ENCODE data around the gene CSNK1G3.
"Not testable (repeated sequence)": the region's sequence is repeated elsewhere in the genome, so short reads cannot be mapped to it uniquely, and the experiment has no call there.

The CSNK1G3 gene

GRCh38 chr5:123511648-123512605 is at the start of gene CSNK1G3:
Gene CSNK1G3, plus strand, starts transcription at chr5:123512177. Its CDS starts 33,487 bp downstream, at chr5:123545664.
- peak within 1 kb of the TSS; percentile 88 for H3K4me3 ChIP-seq (ENCODE audit: low read depth, low read length)
- TF ChIP-seq, protein P1, sequence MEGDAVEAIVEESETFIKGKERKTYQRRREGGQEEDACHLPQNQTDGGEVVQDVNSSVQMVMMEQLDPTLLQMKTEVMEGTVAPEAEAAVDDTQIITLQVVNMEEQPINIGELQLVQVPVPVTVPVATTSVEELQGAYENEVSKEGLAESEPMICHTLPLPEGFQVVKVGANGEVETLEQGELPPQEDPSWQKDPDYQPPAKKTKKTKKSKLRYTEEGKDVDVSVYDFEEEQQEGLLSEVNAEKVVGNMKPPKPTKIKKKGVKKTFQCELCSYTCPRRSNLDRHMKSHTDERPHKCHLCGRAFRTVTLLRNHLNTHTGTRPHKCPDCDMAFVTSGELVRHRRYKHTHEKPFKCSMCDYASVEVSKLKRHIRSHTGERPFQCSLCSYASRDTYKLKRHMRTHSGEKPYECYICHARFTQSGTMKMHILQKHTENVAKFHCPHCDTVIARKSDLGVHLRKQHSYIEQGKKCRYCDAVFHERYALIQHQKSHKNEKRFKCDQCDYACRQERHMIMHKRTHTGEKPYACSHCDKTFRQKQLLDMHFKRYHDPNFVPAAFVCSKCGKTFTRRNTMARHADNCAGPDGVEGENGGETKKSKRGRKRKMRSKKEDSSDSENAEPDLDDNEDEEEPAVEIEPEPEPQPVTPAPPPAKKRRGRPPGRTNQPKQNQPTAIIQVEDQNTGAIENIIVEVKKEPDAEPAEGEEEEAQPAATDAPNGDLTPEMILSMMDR (conservative IDR thresholded peaks at IDR 0.05; ENCODE audit: low read depth, low read length) = no peak
- DNase-seq (ENCODE audit: low read depth) = peak; percentile 99

DNA sequence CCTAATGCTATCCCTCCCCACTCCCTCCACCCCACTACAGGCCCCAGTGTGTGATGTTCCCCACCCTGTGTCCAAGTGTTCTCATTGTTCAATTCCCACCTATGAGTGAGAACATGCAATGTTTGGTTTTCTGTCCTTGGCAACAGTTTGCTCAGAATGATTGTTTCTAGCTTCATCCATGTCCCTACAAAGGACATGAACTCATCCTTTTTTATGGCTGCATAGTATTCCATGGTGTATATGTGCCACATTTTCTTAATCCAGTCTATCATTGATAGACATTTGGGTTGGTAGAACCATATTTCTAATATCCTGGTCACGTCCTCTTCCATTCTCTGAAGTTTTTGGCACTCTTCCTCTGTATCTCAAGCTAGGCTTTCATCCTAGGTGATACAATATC is 45.1 kb upstream of the CSNK1G3 start:
- H3K4me3 ChIP-seq (ENCODE audit: low read depth, low read length); DNase-seq (ENCODE audit: low read depth): not testable (repeated sequence)

DNA sequence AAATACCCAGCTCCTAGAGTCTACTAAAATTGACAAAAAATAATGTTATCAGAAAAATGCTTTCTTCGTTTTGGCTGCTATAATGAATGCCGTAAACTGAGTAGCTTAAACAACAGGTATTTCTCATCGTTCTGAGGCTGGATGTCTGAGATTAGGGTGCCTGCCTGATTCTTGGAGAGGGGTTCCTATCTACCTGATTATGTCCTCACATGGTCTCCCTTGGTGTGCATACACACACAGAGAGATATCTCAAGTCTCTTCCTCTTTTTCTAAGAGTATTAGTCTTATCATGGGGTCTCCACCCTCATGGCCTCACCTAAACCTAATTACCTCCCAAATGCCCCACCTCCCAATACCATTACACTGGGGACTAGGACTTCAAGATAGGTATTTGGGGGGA is 40.6 kb upstream of the CSNK1G3 start:
- H3K4me3 ChIP-seq (ENCODE audit: low read depth, low read length) = no peak overlapping the region
- TF ChIP-seq, protein P1 (conservative IDR thresholded peaks at IDR 0.05; ENCODE audit: low read depth, low read length) = no peak
- DNase-seq (ENCODE audit: low read depth) = no peak

- no peak overlapping the region for H3K4me3 ChIP-seq (ENCODE audit: low read depth, low read length)
- TF ChIP-seq, protein P1 (conservative IDR thresholded peaks at IDR 0.05; ENCODE audit: low read depth, low read length) = no peak
- DNase-seq (ENCODE audit: low read depth) = no peak
Measured at GRCh38 chr5:123472150-123472924, 39.6 kb upstream of the CSNK1G3 start.

DNA sequence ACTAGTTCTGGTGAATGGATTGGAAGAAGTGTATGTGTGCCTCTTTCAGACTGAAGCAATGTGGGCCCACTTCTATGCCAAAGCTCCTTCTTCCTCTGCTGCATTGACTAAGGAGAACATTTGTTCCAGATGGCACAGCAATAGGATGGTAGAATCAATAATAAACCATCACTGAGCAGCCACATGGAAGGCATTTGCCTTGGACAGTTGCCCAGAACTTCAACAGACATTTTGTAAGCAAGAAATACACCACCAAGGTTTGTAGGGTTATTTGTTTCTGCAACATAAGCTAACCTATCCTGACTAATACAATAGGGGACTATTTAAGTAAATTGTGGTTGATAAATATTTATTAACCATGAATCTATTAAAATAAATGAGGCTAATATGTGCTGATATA is 37.7 kb upstream of the CSNK1G3 start:
- DNase-seq (ENCODE audit: low read depth) = no peak
- TF ChIP-seq, protein P1 (conservative IDR thresholded peaks at IDR 0.05; ENCODE audit: low read depth, low read length) = no peak
- no peak overlapping the region for H3K4me3 ChIP-seq (ENCODE audit: low read depth, low read length)

GRCh38 chr5:123476731-123477130 is 35.2 kb upstream of the CSNK1G3 start:
- TF ChIP-seq, protein P1 (conservative IDR thresholded peaks at IDR 0.05; ENCODE audit: low read depth, low read length) = no peak
- no peak for DNase-seq (ENCODE audit: low read depth)
- no peak overlapping the region for H3K4me3 ChIP-seq (ENCODE audit: low read depth, low read length)

DNA sequence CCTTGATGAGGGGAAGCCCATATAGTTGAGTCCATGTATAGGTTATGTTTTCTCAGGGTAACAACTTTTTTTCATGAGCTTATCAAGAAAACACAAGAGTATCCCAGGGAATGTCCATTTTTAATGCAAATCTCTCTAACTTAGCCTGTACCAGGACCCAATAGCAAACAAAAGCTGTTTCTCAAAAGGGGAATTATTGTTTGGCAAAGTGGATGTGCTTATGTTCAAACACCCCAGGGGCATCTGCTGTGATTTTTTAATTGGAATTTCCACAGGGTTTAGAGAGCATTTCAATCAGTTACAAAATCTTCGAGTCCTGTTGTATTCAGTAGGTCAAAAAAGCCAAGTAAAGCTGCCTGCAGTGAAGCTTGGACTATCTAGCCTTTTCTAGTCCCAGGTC is 33.4 kb upstream of the CSNK1G3 start:
- H3K4me3 ChIP-seq (ENCODE audit: low read depth, low read length) = no peak overlapping the region
- TF ChIP-seq, protein P1 (conservative IDR thresholded peaks at IDR 0.05; ENCODE audit: low read depth, low read length) = no peak
- DNase-seq (ENCODE audit: low read depth) = no peak

Data from choroid plexus epithelial cell (primary cell).